WERI-Rb-1 (cell line): ENCODE measurements around the gene CUX1.
"Not testable (repeated sequence)": the region's sequence is repeated elsewhere in the genome, so short reads cannot be mapped to it uniquely, and the experiment has no call there.

Experiments used
- DNase-seq: peaks from one replicate; pipeline ENCODE4 v3.0.0-alpha.2; 2020
- H3K27ac ChIP-seq: fragments of 250-450 bp; sonication (Bioruptor Pico); 2 replicates; pipeline ENCODE4 v1.5.1; 2020; ENCODE audit warnings: mild to moderate bottlenecking, moderate library complexity
- H3K27me3 ChIP-seq: fragments of 250-450 bp; sonication (Bioruptor Pico); 2 replicates; pipeline ENCODE4 v1.5.1; 2021; ENCODE audit warnings: mild to moderate bottlenecking, low read depth, moderate library complexity; ENCODE audit not compliant: insufficient read depth, severe bottlenecking
- H3K36me3 ChIP-seq: fragments of 250-450 bp; sonication (Bioruptor Pico); 2 replicates; pipeline ENCODE4 v1.5.1; 2020; ENCODE audit warnings: mild to moderate bottlenecking, moderate library complexity
- H3K4me3 ChIP-seq: 2 replicates; pipeline ENCODE4 v1.5.1; 2011; ENCODE audit warnings: low read depth, mild to moderate bottlenecking, control low read depth, low read length
- H3K9me3 ChIP-seq: fragments of 250-450 bp; sonication (Bioruptor Pico); 2 replicates; pipeline ENCODE4 v1.5.1; 2021; ENCODE audit warnings: mild to moderate bottlenecking, moderate library complexity; ENCODE audit not compliant: severe bottlenecking
- CTCF ChIP-seq: IDR thresholded peaks from 2 replicates; pipeline ENCODE4 v1.5.1; 2011; ENCODE audit warnings: low read depth, mild to moderate bottlenecking, control low read depth, inconsistent platforms, low read length

Gene CUX1

GRCh38 chr7:101987494-101987893, 170.1 kb downstream of the CUX1 start:
- Histone ChIP-seq H3K4me3 (no peak overlapping the region), H3K9me3 (peaks cover 2% of the 10 kb centered on the region), H3K27ac (no peak overlapping the region), H3K27me3 (no peaks in the 10 kb centered on the region), H3K36me3 (no peaks in the 10 kb centered on the region)
- no peak for TF ChIP-seq CTCF
- DNase-seq: no peak

- not testable (repeated sequence) for H3K27me3 ChIP-seq, H3K27ac ChIP-seq, H3K36me3 ChIP-seq, H3K9me3 ChIP-seq, DNase-seq, H3K4me3 ChIP-seq
Measured at GRCh38 chr7:101988060-101988459, 170.6 kb downstream of the CUX1 start.

GRCh38 chr7:101988513-101988912, 171.1 kb downstream of the CUX1 start:
- no peak for DNase-seq
- Histone ChIP-seq H3K36me3 (no peaks in the 10 kb centered on the region), H3K9me3 (no peaks in the 10 kb centered on the region), H3K4me3 (no peak overlapping the region), H3K27ac (no peak overlapping the region), H3K27me3 (no peaks in the 10 kb centered on the region)
- TF ChIP-seq CTCF: no peak

GRCh38 chr7:101989101-101989500, 171.7 kb downstream of the CUX1 start:
- Histone ChIP-seq H3K4me3 (no peak overlapping the region), H3K27me3 (no peaks in the 10 kb centered on the region), H3K9me3 (no peaks in the 10 kb centered on the region), H3K27ac (no peak overlapping the region), H3K36me3 (no peaks in the 10 kb centered on the region)
- no peak for DNase-seq
- no peak for TF ChIP-seq CTCF

- Histone ChIP-seq H3K36me3 (no peaks in the 10 kb centered on the region), H3K4me3 (no peak overlapping the region), H3K27me3 (no peaks in the 10 kb centered on the region), H3K9me3 (no peaks in the 10 kb centered on the region), H3K27ac (no peak overlapping the region)
- DNase-seq: no peak
- TF ChIP-seq CTCF: no peak
Measured at GRCh38 chr7:101990811-101991418, 173.5 kb downstream of the CUX1 start.

GRCh38 chr7:101991860-101992259, 174.4 kb downstream of the CUX1 start:
- H3K27ac ChIP-seq: no peak overlapping the region
- DNase-seq: no peak
- no peaks in the 10 kb centered on the region for H3K27me3 ChIP-seq
- H3K4me3 ChIP-seq: no peak overlapping the region
- no peaks in the 10 kb centered on the region for H3K36me3 ChIP-seq
- no peaks in the 10 kb centered on the region for H3K9me3 ChIP-seq
- TF ChIP-seq CTCF: no peak
